NCI-H2227 (cell line): ENCODE measurements around the gene CARS1.
A peak's percentile ranks its signal among the peaks of the same experiment; 100 is the strongest.

Experiments used
- DNase-seq: peaks from one replicate; lab custom pipeline; 2025; ENCODE audit not compliant: unreplicated experiment; lab: John Stamatoyannopoulos, UW

Gene CARS1

DNA sequence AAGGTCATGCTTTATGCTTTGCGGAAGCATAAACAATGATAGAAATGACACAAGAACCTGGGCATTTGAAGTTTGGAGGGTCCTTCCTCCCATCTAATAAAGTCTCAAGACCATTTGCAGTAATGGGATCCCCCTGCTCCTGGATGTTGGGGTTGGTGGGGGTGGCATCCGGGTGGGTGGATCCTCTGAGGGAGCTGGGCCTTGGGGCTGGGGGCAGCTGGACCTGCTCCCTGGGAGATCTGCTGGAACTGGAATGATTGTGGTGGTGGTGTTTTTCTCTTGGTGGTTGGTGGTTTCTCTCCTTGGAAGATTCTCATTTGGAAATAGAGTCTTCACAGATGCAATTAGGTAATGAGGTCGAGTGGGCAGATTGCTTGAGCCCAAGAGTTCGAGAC lies 62.9 kb downstream of the CARS1 start:
- no peak for DNase-seq

DNA sequence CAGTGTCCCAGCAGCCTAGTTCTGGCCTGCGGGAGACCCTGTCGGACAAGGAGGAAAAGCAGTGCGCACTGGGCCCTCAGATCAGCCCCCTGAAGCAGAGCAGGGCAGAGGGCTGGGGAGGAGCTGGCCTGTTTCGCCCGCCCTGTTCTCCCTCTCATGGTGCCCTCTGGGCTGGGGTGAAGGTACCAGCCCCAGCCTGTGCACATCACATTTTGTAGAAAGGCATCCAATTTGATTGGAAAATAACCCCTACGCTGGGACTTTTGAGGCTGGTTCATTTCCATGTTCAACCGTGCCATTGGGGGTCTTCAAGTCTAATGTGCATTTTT lies 64.3 kb downstream of the CARS1 start:
- peak; percentile 78 for DNase-seq

DNA sequence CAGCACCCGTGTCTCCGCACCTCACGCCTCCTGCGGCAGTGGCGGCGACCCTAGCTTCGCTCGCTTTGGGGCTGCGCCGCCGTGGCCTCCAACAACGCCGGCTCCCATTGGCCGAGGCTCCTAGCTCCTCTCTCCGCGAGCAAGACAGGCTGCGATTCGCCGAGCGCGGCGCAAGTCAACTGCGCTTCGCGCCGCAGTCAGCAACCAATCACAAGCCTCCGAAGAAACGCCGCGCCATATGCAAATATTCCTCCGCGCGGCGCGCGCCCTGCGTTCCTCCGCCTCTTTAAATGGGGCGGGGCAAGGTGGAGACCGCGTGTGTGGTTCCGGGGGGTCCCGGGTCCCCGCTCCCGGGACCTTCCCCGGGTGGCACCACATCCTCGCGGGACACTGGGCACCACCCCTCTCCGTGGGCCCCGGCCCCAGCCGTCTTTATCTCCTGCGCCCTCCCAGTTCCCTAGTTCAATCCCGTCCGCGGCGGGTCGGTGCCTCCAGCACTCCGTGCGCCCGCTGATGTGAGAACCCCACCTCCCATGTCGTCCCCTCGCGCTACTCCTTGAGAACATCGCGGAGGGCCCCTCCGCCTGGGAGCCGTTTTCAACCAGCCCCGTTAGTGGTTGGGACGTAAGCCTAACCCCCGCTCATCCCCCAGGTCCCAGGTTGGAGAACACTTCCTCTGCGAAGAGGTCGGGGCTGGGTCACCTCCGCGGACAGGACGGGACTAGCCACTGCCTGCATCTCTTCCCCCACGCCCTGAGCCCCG lies 64.8 kb downstream of the CARS1 start, which contains the start of gene NAP1L4:
Gene NAP1L4 (minus strand): TSS at position 96 of the 763 bp plus-strand sequence. CDS start 13,109 bp downstream, outside the sequence.
- peak; percentile 100 for DNase-seq

DNA sequence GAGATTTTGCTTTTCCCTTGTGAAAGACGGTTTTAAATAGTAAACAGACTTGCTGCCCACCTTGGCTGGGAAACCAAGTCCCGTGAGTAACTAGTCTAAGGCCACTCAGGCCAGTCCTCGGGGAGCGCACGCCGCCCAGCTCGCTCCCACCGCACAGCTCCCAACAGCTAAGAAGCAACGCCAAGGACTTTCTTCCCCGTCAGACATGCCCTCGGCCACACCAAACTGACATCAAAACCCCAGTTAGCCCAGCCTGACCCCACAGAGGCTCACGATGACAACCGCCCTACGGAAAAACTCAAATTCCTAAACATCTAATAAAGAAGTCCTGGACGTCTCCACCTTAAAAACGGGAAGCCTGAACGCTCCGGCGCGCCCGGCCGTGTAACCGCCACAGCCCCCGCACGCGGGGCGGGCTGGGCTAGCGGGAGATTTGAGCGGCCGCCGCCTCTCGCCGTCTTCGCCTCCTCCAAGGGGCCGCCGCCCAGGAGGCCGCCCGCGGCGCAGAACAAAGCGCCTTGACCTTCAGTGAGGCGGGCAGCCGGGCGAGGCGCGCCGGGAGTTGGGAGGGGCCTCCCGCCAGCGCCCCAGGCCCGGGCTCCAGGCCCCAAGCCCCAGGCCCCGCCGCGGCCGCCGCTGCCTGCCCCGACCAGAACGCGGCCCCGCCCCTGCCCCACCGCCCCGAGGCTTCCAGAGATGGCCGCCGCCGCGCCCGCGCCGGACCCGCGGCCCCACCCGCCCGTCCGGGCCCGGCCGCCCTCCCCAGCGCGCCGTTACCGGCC lies 65.6 kb downstream of the CARS1 start:
- peak; percentile 91 for DNase-seq

DNA sequence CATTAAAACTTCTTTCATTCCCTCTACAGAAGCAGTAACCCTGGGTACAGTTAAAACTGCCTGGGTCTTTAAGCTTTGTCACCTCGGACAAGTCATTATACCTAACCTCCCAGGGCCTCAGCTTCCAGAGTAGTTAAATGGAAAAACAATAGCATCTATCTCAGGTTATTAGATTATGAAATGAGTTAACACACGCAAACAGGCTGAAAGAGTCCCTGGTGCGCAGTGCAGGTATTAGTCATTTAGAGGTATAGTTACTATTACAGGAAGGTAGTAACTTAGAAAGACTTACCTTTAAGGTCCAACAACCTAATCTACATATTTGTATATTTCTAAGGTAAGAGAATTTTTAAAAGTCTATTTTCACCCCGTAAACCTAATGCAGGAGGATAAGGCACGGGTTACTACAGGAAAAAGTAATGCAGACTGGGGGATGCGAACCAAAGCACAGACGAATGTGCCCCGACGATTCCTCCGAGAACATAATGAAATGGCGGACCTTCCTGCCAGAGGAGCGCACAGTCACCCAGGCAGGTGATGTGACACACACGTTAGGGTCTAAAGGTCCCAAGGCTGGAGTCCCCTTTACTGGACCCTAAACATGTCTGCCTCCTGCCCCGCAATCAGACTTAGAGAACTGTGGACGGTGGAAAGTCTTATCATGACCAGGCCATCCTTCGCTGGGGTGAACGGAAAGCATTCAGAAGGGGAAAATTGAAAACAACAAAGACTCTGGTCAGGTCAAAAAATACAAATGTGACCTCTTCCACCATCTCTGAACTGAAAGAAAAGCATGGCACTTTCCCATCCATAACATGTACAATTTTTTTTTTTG lies 66.4 kb downstream of the CARS1 start:
- no peak for DNase-seq

DNA sequence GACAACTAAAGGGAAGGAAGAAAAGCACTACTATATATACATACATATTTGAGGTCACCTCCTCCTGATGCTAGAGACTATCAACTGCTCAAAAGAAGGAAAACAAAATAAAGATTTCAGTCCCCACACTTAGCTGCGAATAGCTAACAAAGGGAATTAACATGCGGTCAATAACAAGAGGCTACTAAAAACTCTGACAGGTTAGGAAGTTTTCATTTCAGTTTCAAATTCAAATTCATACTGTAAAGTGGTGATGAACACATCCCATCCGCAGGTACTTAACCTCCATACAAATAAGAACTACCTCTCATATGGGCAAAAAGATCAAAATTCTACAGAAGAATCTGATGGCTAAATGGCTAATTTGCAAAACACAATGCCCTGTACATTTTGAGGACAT lies 67.7 kb downstream of the CARS1 start:
- no peak for DNase-seq

DNA sequence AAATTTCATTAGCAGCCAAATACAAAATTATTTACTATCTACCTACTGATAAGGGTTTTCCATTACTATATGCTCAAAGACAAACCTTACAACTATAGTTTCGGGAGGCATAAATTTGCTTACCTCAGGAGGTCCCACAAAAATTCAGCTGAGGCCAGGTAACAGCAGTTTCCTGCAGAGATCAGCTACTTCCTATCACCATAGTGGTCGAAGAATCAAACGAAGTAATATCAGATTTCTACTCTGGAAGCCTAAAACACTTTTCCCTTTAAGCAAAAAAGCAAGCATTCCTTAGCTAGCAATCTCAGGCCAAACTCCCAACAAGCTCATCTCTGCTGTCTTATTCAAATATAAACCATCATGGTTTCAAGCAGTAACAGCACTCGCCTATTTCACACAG lies 68.2 kb downstream of the CARS1 start:
- DNase-seq, result no peak

DNA sequence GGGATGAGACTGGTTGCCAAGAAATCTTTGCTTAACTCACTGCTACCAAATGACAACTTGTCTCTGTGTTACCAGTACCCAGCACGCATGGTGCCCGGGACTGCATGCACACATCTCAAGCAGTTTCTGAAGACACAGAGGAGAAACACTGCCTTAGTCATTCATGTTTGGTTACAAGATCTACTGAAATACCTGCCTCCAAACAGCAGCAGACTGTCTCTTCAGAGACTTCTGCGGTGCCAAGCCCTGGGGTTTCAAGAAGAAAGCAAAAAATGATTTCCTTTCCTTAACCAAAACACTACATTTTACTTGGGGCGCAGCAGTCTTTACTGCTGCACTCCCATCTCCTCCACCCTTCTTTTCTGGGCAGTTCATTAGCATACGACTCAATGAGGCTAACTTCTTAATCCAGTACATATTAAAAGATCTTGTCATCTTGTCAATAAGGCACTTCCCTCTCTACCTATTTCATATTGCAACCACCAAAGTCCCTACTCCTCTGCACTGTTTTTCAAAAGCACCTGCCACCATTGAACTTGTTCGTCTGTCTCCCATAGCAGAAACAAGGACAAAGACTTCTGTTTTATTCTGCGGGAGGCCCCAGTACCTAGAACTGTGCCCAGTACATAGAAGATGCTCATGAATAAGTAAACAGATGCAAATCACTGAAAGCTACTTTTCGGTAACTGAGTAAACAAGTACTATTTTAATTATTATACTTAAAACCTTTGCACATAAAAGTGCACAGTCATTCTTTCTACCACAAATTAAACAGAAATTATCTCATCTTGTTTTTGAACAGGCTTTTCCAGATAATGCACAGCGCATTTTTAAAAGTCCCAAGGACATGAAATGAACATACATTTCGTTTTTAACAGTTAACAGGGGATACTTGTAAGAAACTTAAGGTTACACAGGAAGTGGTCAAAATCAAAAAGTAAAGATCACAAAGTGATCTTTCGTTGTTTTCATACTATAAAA lies 69.1 kb downstream of the CARS1 start:
- DNase-seq, result no peak

DNA sequence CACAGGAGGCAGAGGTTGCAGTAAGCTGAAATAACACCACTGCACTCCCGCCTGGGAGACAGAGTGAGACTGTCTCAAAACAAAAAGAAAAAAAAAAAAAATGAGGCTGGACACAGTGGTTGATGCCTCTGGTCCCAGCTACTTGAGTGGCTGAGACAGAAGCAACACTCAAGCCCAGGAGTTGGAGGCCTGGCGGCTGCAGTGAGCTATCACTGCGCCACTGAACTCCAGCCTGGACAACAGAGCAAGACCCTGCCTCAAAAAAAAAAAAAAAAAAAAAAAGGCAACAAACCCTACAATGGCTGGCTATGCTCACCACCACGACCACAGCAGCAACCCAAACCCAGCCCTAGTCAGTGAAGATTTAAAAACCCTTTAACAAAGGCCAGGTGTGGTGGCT lies 73.3 kb downstream of the CARS1 start:
- no peak for DNase-seq

DNA sequence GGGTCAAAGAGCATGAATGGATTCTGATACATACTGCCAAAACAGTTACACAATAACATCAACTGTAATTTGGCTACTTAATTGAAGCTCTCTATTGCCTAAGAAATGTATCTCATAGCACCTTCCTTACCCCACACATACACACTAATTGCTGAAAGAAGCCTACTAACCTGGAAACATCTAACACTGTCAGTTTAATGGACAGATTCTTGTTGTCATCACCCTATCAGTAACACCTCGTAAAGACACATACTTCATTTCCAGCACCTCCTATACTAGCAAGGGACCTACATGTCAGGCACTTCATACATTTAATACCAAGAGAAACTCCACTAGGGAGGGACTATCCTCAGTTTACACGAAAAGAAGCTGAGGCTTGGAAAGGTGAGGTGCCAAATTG lies 75.0 kb downstream of the CARS1 start:
- DNase-seq, result no peak

DNA sequence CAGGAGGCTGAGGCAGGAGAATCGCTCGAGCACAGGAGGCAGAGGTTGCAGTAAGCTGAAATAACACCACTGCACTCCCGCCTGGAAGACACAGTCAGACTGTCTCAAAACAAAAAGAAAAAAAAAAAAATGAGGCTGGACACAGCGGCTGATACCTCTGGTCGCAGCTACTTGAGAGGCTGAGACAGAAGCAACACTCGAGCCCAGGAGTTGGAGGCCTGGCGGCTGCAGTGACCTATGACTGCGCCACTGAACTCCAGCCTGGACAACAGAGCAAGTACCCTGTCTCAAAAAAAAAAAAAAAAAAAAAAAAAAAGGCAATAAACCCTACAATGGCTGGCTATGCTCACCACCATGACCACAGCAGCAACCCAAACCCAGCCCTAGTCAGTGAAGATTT lies 76.1 kb downstream of the CARS1 start:
- no peak for DNase-seq

DNA sequence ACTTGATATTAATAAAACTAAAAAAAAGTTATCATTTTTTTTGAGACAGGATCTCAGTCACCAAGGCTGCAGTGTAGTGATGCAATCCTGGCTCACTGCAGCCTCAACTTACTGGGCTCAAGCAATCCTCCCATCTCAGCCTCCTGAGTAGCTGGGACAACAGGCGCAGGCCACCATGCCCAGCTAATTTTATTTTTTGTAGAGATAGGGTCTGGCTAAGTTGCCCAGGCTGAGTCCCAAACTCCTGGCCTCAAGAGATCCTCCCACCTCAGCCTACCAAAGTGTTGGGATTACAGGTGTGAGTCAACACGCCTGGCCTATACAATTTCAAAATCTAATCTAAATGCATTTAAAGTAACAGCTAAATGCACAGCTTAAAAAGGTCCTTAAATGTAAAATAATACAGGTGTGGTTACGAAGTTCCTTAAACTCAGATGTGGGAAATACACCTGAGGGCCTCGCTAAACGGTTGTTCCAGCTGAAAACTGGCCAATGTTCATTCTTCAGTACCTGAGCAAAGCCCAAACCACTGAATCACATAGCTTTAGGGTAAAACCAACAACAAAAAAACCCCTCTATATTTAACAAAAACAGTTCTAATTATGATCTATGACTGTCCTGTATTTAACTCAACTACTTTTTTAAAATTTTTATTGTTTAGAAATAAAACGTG lies 76.9 kb downstream of the CARS1 start:
- DNase-seq, result no peak

DNA sequence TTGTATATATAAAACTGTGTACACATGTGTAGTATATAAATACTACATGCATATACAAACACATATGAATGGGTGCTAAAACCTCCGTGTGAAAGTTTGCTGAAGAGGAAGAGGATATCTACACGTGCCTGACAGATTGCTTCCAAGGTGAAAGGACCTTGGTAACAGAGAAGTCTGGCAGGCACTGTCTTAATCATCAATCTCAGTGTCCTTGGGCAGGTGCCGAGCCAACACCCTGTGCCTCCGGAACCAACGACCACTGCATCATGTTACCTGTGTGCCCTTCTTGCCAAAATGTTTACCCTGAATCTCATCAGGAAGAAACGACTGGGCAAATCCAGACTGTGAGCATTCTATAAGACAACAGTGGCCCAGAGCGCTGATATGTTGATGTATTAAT lies 80.1 kb downstream of the CARS1 start:
- DNase-seq, result no peak

DNA sequence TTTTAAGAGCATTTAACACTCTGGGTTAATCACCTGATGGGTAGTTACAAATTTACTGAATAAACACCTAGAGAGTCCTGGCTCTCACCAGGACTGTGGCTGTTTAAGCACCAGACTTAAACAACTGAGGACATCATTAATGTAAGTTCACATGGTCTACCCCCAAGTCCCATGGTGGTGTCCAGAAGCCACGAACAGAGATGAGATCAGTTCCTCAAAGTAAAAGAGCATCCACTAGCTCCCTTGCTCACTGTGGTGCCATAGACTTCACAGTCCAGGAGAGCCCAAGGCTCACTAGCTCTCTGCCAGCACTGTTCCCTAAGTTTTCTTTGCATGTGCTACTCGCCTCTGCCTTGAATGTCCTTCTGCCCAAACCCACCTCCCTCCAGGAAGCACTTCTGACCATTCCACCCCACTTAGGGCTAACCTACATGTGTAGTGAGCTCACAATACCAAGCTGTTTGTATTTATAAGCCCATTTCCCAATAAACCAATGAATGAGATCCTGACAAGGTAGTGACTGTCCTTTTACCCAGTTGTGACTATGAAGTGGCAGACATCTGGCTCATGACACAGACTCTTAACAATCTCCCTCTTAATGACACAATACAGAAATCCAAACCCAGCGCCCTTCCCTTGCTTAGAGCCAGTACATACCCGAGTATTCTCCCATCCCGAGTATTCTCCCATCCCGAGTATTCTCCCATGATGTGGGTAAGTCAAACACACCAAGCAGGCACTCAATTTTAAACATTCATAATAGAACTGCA lies 80.7 kb downstream of the CARS1 start:
- DNase-seq, result no peak

DNA sequence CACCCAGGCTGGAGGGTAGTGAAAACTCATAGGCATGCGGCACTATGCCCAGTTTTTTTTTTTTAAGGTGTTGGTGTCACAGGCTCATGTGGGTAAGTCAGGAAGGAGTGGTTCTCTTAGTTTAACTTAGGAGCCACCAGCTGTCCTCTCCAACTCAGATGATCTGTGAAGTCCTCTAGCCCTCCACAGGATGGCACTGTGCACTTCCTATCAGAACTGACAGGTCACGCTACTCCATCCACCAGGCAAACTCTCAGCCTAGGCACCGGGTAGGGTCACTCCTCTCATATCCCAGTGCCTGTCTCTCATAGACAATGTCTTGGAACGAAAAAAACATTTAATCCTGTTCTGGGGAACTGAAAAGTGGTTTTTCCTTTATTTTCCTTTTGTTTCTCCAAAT lies 81.6 kb downstream of the CARS1 start:
- peak; percentile 43 for DNase-seq

DNA sequence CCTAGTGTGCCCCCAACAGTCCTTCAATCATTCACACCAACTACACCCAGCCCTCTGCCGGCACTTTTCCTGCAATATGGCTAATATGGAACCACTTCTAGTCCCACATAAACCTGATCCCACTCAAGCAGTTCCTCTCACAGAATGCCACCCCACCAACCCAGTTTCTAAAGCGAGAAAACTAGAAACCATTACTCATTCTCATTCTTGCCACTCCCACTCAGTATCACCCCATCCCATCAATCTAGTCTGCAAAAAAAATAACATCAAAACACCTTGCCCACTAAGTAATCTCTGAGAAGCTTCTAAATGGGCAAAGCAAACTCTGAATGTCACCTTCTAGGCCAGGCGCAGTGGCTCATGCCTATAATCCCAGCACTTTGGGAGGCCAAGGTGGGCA lies 83.0 kb downstream of the CARS1 start:
- no peak for DNase-seq

DNA sequence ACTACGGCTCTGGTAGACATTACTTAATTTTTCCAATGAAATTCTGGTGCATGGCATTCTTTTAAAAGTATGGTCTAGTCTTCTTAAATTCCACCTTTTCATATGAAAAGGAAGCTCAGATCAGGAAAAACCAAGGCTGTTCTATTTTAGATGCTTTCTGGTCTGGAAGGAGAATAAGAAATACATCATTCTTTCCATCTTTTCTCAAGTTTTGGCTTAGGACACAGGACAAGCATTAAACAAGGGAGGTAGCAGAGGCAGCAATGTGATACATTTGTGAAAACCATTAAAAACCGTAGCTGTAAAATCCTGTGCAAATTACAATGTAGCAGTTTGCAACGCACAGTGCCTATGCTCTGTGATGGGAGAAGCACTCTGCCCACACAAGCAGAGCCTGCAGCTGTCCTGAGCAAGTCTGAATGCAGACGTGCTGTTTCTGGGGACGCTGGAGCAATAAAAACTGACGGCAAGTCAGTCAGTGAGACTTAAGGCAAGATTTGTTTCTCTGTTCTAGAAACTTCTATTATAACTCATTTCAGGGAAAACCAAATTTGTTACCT lies 88.8 kb downstream of the CARS1 start:
- no peak for DNase-seq

DNA sequence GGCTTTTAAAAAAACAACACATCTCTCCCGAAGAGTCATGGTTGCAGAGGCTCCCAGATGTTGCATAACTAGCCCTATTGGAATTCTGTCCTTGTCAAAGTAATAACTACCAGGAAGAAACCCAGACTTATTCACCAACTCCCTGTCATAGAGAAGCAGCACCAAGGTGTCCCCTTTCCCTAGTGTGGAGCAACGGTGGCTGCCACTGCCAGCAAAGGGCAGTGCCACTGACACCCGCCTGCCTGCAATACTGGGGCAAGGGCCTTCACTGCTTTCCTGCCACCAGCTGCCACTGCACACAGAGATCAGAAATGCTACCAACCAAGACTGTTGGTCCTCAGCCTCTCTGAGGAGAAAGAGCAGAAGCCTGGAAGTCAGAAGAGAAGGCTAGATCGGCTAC lies 92.4 kb downstream of the CARS1 start:
- no peak for DNase-seq

DNA sequence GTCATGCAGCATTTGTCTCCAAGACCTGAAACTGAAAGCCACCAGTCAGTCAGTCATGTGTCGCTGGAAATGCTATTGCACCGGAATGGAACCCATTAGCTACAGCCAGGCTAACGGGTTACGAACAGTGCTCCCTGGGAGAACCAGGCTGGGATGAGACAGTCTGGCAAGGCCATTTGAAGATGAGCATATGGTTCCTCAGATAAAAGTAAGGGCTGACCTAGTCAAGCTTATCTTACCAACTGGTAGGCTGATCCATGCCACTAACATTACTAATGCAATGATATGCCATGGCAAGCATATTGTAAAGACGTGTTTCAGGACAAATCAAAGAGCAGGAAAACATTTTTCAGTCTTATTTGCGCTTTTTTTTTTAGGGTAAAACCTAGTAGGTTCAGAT lies 93.5 kb downstream of the CARS1 start:
- no peak for DNase-seq
